Osteoblast (primary cell): ENCODE results near the gene LPGAT1. TPM values are rescaled to one million over a fixed set of nuclear protein-coding genes. Genes with fewer than 3 reads are reported as not detected.

Source experiments
- DNase-seq: peaks from one replicate; pipeline ENCODE4 v3.0.0; 2011; ENCODE audit warnings: low spot score, mixed read lengths; ENCODE audit not compliant: insufficient read length; ENCODE audit errors: missing footprints
- H2AFZ ChIP-seq: 2 replicates; pipeline ENCODE4 v1.6.0; 2011; ENCODE audit warnings: mild to moderate bottlenecking, low read length
- H3K27ac ChIP-seq: 2 replicates; pipeline ENCODE4 v1.5.1; 2011; ENCODE audit warnings: mild to moderate bottlenecking, low read depth, low read length, moderate library complexity
- H3K27me3 ChIP-seq: 2 replicates; pipeline ENCODE4 v1.6.0; 2012; ENCODE audit warnings: mild to moderate bottlenecking, control low read depth, inconsistent platforms, low read length, moderate library complexity; ENCODE audit not compliant: insufficient read depth
- H3K36me3 ChIP-seq: 2 replicates; pipeline ENCODE4 v1.5.1; 2011; ENCODE audit warnings: mild to moderate bottlenecking, low read length, control low read depth, moderate library complexity; ENCODE audit not compliant: insufficient read depth
- H3K4me1 ChIP-seq: 2 replicates; pipeline ENCODE4 v1.5.1; 2011; ENCODE audit warnings: mild to moderate bottlenecking, low read length, control low read depth, moderate library complexity; ENCODE audit not compliant: insufficient read depth
- H3K4me2 ChIP-seq: 2 replicates; pipeline ENCODE4 v1.6.0; 2011; ENCODE audit warnings: mild to moderate bottlenecking, low read length; ENCODE audit not compliant: insufficient read depth
- H3K4me3 ChIP-seq: fragments of 200-600 bp; sonication (generic); 3 replicates; pipeline ENCODE4 v1.5.1; 2012; ENCODE audit warnings: mild to moderate bottlenecking, low read length, inconsistent platforms; ENCODE audit not compliant: insufficient read depth
- H3K79me2 ChIP-seq: 2 replicates; pipeline ENCODE4 v1.6.0; 2012; ENCODE audit warnings: mild to moderate bottlenecking, low read length, control low read depth, inconsistent platforms; ENCODE audit not compliant: insufficient read depth
- H3K9me3 ChIP-seq: 2 replicates; pipeline ENCODE4 v1.5.1; 2011; ENCODE audit warnings: low read depth, low read length, control low read depth
- H4K20me1 ChIP-seq: 2 replicates; pipeline ENCODE4 v1.6.0; 2012; ENCODE audit warnings: mild to moderate bottlenecking, low read length, control low read depth; ENCODE audit not compliant: insufficient read depth
- total RNA-seq: library from RNA; depleted of rRNA; stranded (reverse); fragments of >200 nt; gene quantifications from 2 replicates; pipeline ENCODE4 v1.2.3, GENCODE V29; 2012
- TF ChIP-seq, protein P1 (sequence below): IDR thresholded peaks from 2 replicates; pipeline ENCODE4 v1.5.1; 2011; ENCODE audit warnings: mild to moderate bottlenecking, low read depth, low read length, moderate library complexity; ENCODE audit errors: extremely low read depth

LPGAT1 gene
- total RNA-seq, 1 donor, result 43.4 TPM

DNA sequence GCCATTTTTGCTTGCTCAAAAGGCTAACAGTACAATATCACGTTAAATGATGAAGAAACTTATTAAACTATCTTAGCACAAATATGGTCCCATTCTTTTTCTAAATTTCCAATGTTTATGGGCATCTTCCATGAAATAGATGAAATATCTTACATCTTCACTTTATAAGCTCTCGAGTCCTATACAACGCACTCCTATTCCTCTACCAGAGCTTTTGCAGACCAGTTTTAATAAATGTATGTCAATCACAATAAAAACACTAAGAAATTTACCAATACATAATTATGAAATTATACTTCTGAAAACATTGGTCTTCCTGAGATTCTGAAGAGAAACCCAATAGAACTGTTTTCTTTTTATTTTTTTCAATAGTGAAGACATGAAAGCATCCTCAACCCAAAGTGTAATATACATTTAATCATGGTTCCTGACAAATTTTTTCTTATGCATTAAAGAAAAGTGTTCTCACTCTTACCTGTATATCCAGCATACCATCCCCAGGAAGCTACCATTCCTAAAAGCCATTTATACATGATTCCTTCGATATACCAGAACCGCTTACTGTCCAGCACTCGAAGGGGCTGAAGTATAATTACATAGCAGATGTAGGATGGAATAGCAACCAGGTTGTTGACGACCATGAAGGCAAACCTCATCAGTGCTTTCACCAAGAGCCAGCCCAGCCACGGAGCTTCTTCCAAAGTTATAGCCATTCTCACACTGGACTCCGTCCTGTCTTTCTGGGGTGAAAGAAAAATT, 1.8 kb downstream of the LPGAT1 start:
- peaks cover 15% of the 10 kb centered on the region for H3K79me2 ChIP-seq

DNA sequence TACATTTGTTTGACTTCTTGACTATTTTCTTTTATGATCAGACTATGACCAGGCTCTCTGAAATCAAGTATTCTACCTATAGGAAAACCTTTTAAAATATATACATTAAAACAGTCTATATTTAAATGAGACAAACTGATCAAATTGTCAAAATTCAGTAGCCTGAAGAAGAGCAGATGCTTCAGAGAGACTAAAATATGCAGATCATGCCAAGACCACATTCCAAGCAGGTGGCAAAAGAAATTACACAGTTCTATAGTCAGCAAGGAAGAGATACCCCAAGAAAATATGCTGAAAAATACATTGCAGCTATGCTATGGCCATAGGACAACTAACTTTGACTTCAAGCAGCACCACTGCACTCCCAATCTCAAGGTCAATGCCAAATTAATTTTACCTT, 3.5 kb downstream of the LPGAT1 start:
- Histone ChIP-seq H3K4me2 (no peak overlapping the region), H3K79me2 (peaks cover 20% of the 10 kb centered on the region), H3K36me3 (no peaks in the 10 kb centered on the region), H3K27ac (no peak overlapping the region), H3K4me3 (no peak overlapping the region), H4K20me1 (no peaks in the 10 kb centered on the region), H3K27me3 (no peaks in the 10 kb centered on the region), H2AFZ (no peak overlapping the region), H3K9me3 (no peaks in the 10 kb centered on the region), H3K4me1 (peaks cover 9% of the 10 kb centered on the region)
- no peak for DNase-seq
- TF ChIP-seq, protein P1, sequence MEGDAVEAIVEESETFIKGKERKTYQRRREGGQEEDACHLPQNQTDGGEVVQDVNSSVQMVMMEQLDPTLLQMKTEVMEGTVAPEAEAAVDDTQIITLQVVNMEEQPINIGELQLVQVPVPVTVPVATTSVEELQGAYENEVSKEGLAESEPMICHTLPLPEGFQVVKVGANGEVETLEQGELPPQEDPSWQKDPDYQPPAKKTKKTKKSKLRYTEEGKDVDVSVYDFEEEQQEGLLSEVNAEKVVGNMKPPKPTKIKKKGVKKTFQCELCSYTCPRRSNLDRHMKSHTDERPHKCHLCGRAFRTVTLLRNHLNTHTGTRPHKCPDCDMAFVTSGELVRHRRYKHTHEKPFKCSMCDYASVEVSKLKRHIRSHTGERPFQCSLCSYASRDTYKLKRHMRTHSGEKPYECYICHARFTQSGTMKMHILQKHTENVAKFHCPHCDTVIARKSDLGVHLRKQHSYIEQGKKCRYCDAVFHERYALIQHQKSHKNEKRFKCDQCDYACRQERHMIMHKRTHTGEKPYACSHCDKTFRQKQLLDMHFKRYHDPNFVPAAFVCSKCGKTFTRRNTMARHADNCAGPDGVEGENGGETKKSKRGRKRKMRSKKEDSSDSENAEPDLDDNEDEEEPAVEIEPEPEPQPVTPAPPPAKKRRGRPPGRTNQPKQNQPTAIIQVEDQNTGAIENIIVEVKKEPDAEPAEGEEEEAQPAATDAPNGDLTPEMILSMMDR, result no peak

More for the DNA sequence above, 1.8 kb downstream of the LPGAT1 start:
- Histone ChIP-seq H3K4me3 (peak overlapping the region; percentile 85), H3K27me3 (no peaks in the 10 kb centered on the region), H3K4me1 (peaks cover 9% of the 10 kb centered on the region), H3K27ac (no peak overlapping the region), H2AFZ (peak overlapping the region; percentile 85), H3K36me3 (no peaks in the 10 kb centered on the region), H3K4me2 (peak overlapping the region; percentile 87), H3K9me3 (no peaks in the 10 kb centered on the region), H4K20me1 (no peaks in the 10 kb centered on the region)
- no peak for DNase-seq
- TF ChIP-seq, protein P1, result no peak

DNA sequence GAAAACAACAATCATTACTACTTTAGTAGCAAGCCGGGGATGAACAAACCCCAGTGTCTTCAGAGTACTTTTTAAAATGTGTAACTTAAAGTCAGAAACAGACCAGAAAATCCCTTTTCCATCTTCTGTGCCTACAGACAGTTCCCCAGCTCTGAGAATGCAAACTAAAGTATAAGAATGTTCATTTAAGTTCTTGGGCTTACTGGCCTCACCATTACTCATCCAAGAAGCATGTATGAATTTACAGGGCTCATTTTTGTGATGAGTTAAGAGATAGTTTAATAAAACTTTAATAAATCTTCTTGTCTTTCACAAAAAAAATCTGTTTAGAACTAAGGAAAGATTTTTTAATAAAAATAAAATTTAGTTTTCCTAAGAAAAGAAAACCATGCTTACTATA, 4.6 kb downstream of the LPGAT1 start:
- no peaks in the 10 kb centered on the region for H4K20me1 ChIP-seq
- peaks cover 24% of the 10 kb centered on the region for H3K79me2 ChIP-seq
- no peak overlapping the region for H3K4me2 ChIP-seq
- H3K36me3 ChIP-seq, result peaks cover 3% of the 10 kb centered on the region
- no peaks in the 10 kb centered on the region for H3K9me3 ChIP-seq
- TF ChIP-seq, protein P1, result no peak
- H3K27ac ChIP-seq, result no peak overlapping the region
- H3K27me3 ChIP-seq, result no peaks in the 10 kb centered on the region
- H2AFZ ChIP-seq, result no peak overlapping the region
- H3K4me3 ChIP-seq, result no peak overlapping the region
- DNase-seq, result no peak
- peaks cover 9% of the 10 kb centered on the region for H3K4me1 ChIP-seq

DNA sequence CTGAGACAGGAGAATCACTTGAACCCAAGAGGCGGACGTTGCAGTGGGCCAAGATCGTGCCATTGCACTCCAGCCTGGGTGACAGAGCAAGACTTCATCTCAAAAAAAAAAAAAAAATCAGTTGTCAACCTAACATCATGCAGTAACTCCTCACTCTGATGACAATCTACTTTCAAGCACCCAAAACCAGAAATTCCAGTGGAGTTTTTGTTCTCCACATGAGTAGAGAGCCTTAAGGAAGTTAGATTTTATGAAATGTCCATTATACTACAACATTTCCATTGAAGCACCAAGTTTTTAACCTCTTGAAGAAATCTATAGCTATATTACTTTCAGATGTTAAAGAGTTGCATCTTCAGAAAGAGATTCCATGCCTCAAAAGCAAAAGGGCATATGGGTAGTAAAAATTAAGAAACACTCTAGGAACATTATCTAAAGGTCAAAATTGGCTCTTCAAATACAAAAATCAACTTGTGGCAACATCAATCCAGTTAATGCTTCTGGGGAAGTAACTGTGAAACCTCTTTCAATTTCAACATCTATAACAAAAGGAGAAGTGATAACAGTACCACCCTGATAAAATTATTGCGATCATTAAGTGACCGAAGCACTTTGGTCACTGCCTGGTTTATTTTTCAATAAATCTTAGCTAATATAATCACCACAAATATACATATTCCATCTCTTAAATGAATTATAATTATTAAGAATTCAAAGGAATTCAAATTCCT, 7.7 kb downstream of the LPGAT1 start:
- no peak overlapping the region for H3K4me3 ChIP-seq
- peaks cover 3% of the 10 kb centered on the region for H3K36me3 ChIP-seq
- H3K27me3 ChIP-seq, result no peaks in the 10 kb centered on the region
- DNase-seq, result no peak
- H3K9me3 ChIP-seq, result no peaks in the 10 kb centered on the region
- no peak overlapping the region for H2AFZ ChIP-seq
- no peak overlapping the region for H3K27ac ChIP-seq
- TF ChIP-seq, protein P1, result no peak
- no peaks in the 10 kb centered on the region for H4K20me1 ChIP-seq
- H3K4me2 ChIP-seq, result no peak overlapping the region
- H3K79me2 ChIP-seq, result peaks cover 18% of the 10 kb centered on the region
- H3K4me1 ChIP-seq, result peaks cover 3% of the 10 kb centered on the region
